Measurements from ENCODE around the gene ZBTB20. TPM values are rescaled to one million over a fixed set of nuclear protein-coding genes. Genes with fewer than 3 reads are reported as not detected.

The ZBTB20 gene
- total and polyA plus RNA-seq, 2 donors (not counting 1 experiment from before 2014, with no cell fraction given): 4.0 to 123 TPM

DNA sequence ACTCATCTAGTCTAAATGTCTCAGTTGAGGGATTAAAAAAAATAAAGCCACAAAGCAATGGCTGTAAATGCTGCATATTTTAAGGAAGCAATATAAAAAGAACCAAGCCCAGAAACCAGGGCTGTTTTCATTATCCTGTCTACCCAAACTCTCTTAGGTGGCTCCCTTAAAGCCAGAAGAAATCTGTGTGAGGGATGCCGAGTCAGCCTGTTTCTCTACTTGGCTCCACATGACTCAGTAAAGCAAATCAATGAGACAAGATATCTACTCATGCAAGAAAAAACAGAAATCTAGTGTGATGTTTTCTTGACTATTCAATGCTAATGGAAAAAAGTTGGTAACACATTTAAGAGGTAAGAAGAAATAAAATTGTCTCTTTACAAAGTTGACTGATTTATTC, 296.2 kb downstream of the ZBTB20 start:
- Mint-ChIP-seq H3K4me1 (no peaks in the 10 kb centered on the region), H3K27me3 (no peaks in the 10 kb centered on the region), H3K9me3 (ENCODE audit: insufficient read depth) (no peaks in the 10 kb centered on the region), H3K27ac (no peak overlapping the region), H3K4me3 (no peak overlapping the region)
- ATAC-seq (ENCODE audit: low read depth): no peak
- Histone ChIP-seq H3K27ac (ENCODE audit: low read length in 2 of 2) (no peak overlapping the region), H2AFZ (ENCODE audit: insufficient read depth, low read depth, low read length, poor library complexity, severe bottlenecking) (no peak overlapping the region), H3K9ac (ENCODE audit: low read length) (no peak overlapping the region), H3K27me3 (replicated peaks in 1 of 4; ENCODE audit: control extremely low read depth in 1 of 4, control insufficient read depth in 3 of 4, insufficient read depth in 4 of 4, low read length in 3 of 4) (no peaks in the 10 kb centered on the region), H3K4me2 (replicated peaks; ENCODE audit: low read depth, low read length, poor library complexity, severe bottlenecking) (no peak overlapping the region), H3K4me1 (ENCODE audit: control insufficient read depth in 2 of 2, insufficient read depth in 2 of 2, low read length in 2 of 2) (no peaks in the 10 kb centered on the region), H4K20me1 (ENCODE audit: control insufficient read depth, insufficient read depth, low read length, poor library complexity, severe bottlenecking) (no peaks in the 10 kb centered on the region), H3K79me2 (ENCODE audit: control insufficient read depth, insufficient read depth, low read length) (no peaks in the 10 kb centered on the region), H3K4me3 (ENCODE audit: control extremely low read depth in 1 of 5, extremely low read depth in 1 of 5, insufficient read depth in 1 of 5, low read depth in 2 of 5, low read length in 4 of 5) (no peak overlapping the region), H3K9me3 (ENCODE audit: control extremely low read depth in 1 of 3, control insufficient read depth in 2 of 3, insufficient read depth in 1 of 3, low read length in 2 of 3) (no peaks in the 10 kb centered on the region), H3K36me3 (replicated peaks in 1 of 2; ENCODE audit: control extremely low read depth in 1 of 2, control insufficient read depth in 1 of 2, extremely low read depth in 1 of 2, insufficient read depth in 2 of 2, low read length in 1 of 2) (no peaks in the 10 kb centered on the region)
- intact Hi-C loops (cut with micrococcal nuclease): no loop called here
- TF ChIP-seq EZH2 (IDR thresholded peaks at IDR 0.05; ENCODE audit: borderline replicate concordance, insufficient read depth, low read depth, low read length, poor library complexity, severe bottlenecking): no peak
- TF ChIP-seq, protein P1, sequence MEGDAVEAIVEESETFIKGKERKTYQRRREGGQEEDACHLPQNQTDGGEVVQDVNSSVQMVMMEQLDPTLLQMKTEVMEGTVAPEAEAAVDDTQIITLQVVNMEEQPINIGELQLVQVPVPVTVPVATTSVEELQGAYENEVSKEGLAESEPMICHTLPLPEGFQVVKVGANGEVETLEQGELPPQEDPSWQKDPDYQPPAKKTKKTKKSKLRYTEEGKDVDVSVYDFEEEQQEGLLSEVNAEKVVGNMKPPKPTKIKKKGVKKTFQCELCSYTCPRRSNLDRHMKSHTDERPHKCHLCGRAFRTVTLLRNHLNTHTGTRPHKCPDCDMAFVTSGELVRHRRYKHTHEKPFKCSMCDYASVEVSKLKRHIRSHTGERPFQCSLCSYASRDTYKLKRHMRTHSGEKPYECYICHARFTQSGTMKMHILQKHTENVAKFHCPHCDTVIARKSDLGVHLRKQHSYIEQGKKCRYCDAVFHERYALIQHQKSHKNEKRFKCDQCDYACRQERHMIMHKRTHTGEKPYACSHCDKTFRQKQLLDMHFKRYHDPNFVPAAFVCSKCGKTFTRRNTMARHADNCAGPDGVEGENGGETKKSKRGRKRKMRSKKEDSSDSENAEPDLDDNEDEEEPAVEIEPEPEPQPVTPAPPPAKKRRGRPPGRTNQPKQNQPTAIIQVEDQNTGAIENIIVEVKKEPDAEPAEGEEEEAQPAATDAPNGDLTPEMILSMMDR (IDR thresholded peaks at IDR 0.05): no peak
- WGBS (ENCODE audit: insufficient coverage): no CpG with 5 or more reads among the region's 1 CpG
- no peak for DNase-seq
- ChIA-PET POLR2A (no interaction called here), CTCF (no interaction called here)

DNA sequence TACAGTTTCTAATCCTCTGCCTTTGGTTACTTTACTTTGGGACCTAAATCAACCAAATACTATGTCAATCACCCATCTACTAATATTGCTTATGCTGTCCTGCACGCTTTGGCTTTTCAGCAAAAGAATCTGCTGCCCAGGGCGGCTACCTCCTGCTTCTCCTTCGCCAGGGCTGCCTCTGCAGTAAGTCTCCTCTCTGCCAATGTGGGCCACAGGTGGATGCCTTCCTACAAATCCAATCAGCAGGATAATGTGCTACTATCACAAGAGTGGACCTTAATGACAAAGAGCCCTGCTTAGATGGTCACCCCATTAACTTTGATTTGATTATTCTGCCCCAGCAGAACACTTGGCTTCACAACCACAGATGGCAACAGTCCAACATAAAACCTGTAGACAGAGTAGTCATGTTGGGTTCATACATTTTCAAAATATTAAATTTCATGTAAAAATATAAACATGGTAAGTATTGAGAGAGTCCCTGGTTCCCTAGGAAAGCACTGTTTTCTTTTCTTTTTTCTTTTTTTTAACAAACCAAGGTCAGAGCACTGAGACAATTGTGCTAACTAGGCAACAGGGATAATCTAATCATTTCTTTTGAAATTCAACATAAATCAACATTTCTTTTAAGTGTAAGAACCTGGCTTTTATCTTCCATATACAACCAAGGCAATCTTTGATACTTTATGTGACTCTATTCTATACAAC, 298.3 kb downstream of the ZBTB20 start:
- Mint-ChIP-seq H3K9me3 (ENCODE audit: insufficient read depth) (no peaks in the 10 kb centered on the region), H3K4me1 (no peaks in the 10 kb centered on the region), H3K27ac (no peak overlapping the region), H3K4me3 (no peak overlapping the region), H3K27me3 (no peaks in the 10 kb centered on the region)
- H4K20me1 ChIP-seq (ENCODE audit: control insufficient read depth, insufficient read depth, low read length, poor library complexity, severe bottlenecking): no peaks in the 10 kb centered on the region
- TF ChIP-seq, protein P1 (IDR thresholded peaks at IDR 0.05): no peak
- TF ChIP-seq EZH2 (IDR thresholded peaks at IDR 0.05; ENCODE audit: borderline replicate concordance, insufficient read depth, low read depth, low read length, poor library complexity, severe bottlenecking): no peak
- no peak overlapping the region for H3K4me3 ChIP-seq (ENCODE audit: control extremely low read depth in 1 of 5, extremely low read depth in 1 of 5, insufficient read depth in 1 of 5, low read depth in 2 of 5, low read length in 4 of 5)
- no peaks in the 10 kb centered on the region for H3K4me1 ChIP-seq (ENCODE audit: control insufficient read depth in 2 of 2, insufficient read depth in 2 of 2, low read length in 2 of 2)
- no peak for DNase-seq
- H3K9me3 ChIP-seq (ENCODE audit: control extremely low read depth in 1 of 3, control insufficient read depth in 2 of 3, insufficient read depth in 1 of 3, low read length in 2 of 3): no peaks in the 10 kb centered on the region
- H3K36me3 ChIP-seq (replicated peaks in 1 of 2; ENCODE audit: control extremely low read depth in 1 of 2, control insufficient read depth in 1 of 2, extremely low read depth in 1 of 2, insufficient read depth in 2 of 2, low read length in 1 of 2): no peaks in the 10 kb centered on the region
- no peak overlapping the region for H2AFZ ChIP-seq (ENCODE audit: insufficient read depth, low read depth, low read length, poor library complexity, severe bottlenecking)
- no peak overlapping the region for H3K4me2 ChIP-seq (replicated peaks; ENCODE audit: low read depth, low read length, poor library complexity, severe bottlenecking)
- intact Hi-C loops (cut with micrococcal nuclease): no loop called here
- no peak overlapping the region for H3K9ac ChIP-seq (ENCODE audit: low read length)
- H3K27ac ChIP-seq (ENCODE audit: low read length in 2 of 2): no peak overlapping the region
- CTCF ChIA-PET: no interaction called here
- H3K27me3 ChIP-seq (replicated peaks in 1 of 4; ENCODE audit: control extremely low read depth in 1 of 4, control insufficient read depth in 3 of 4, insufficient read depth in 4 of 4, low read length in 3 of 4): no peaks in the 10 kb centered on the region
- POLR2A ChIA-PET: no interaction called here
- no peaks in the 10 kb centered on the region for H3K79me2 ChIP-seq (ENCODE audit: control insufficient read depth, insufficient read depth, low read length)
- no peak for ATAC-seq (ENCODE audit: low read depth)
- 100% methylated on average over 3 of the region's 3 CpGs for WGBS (ENCODE audit: insufficient coverage)

All from B cell (primary cell).